OCI-LY7 (cell line): ENCODE data around the gene GFPT1.

Experiments
- CTCF ChIP-seq: fragments of 200-600 bp; sonication (generic); conservative IDR thresholded peaks from 2 replicates; pipeline ENCODE4 v1.5.1; 2014; ENCODE audit warnings: mild to moderate bottlenecking, antibody characterized with exemption, low read length, moderate library complexity, mixed read lengths
- EZH2phosphoT487 ChIP-seq: fragments of 200-600 bp; sonication (generic); IDR thresholded peaks from 2 replicates; pipeline ENCODE4 v1.6.1; 2018; ENCODE audit warnings: low read depth, borderline replicate concordance, mild to moderate bottlenecking, mixed run types, antibody characterized with exemption, low read length, moderate library complexity, mixed read lengths

GRCh38 chr2:69424419-69424818, 37.4 kb upstream of the GFPT1 start:
- TF ChIP-seq CTCF (no peak), EZH2phosphoT487 (no peak)
